Measurements from ENCODE around the gene PDCD11.

PDCD11 gene

DNA sequence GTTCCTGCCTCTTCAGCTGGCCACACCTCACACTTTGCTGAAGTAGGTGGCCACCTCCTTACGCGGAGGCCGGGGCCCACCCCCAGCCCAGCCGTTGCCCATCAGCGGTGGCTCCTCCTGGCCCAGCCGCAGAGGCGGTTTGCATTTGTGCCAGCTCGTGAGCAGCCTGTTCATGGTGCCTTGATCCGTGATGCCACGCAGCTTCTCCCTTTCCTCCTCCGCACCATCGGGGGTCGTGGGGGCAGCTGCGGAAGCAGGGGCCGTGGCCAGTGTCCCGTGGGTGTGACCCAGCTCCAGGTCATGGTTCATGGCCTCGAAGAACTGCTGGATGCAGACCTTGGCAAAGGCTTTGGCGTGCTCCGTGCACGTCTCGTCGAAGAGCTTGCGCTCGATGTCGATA, 58.8 kb downstream of the PDCD11 start:
- Histone ChIP-seq H3K36me3 (ENCODE audit: control insufficient read depth, low read length) (peaks cover 6% of the 10 kb centered on the region; the same call in 1 of the 2 replicates), H3K4me1 (ENCODE audit: control insufficient read depth, low read length) (peaks cover 30% of the 10 kb centered on the region), H4K20me1 (ENCODE audit: control insufficient read depth, insufficient read depth, low read depth, low read length) (no peaks in the 10 kb centered on the region), H3K27ac (ENCODE audit: low read depth, low read length) (no peak overlapping the region), H3K9me3 (ENCODE audit: control insufficient read depth, insufficient read depth, low read length) (no peaks in the 10 kb centered on the region), H3K27me3 (ENCODE audit: control insufficient read depth, low read length) (no peaks in the 10 kb centered on the region), H3K79me2 (ENCODE audit: control insufficient read depth, low read length) (no peaks in the 10 kb centered on the region), H3K4me2 (ENCODE audit: low read length) (no peak overlapping the region), H3K4me3 (ENCODE audit: low read length) (no peak overlapping the region), H3F3A (ENCODE audit: control insufficient read depth, insufficient read depth) (peaks cover 6% of the 10 kb centered on the region; the same call in 1 of the 2 replicates), H3K9me2 (replicated peaks; ENCODE audit: control insufficient read depth, low read length) (no peaks in the 10 kb centered on the region)
- TF ChIP-seq EZH2phosphoT487 (IDR thresholded peaks at IDR 0.05; ENCODE audit: borderline replicate concordance, low read length) = no peak
- TF ChIP-seq, protein P1, sequence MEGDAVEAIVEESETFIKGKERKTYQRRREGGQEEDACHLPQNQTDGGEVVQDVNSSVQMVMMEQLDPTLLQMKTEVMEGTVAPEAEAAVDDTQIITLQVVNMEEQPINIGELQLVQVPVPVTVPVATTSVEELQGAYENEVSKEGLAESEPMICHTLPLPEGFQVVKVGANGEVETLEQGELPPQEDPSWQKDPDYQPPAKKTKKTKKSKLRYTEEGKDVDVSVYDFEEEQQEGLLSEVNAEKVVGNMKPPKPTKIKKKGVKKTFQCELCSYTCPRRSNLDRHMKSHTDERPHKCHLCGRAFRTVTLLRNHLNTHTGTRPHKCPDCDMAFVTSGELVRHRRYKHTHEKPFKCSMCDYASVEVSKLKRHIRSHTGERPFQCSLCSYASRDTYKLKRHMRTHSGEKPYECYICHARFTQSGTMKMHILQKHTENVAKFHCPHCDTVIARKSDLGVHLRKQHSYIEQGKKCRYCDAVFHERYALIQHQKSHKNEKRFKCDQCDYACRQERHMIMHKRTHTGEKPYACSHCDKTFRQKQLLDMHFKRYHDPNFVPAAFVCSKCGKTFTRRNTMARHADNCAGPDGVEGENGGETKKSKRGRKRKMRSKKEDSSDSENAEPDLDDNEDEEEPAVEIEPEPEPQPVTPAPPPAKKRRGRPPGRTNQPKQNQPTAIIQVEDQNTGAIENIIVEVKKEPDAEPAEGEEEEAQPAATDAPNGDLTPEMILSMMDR (IDR thresholded peaks at IDR 0.05; ENCODE audit: low read depth, low read length, poor library complexity, severe bottlenecking) = no peak

DNA sequence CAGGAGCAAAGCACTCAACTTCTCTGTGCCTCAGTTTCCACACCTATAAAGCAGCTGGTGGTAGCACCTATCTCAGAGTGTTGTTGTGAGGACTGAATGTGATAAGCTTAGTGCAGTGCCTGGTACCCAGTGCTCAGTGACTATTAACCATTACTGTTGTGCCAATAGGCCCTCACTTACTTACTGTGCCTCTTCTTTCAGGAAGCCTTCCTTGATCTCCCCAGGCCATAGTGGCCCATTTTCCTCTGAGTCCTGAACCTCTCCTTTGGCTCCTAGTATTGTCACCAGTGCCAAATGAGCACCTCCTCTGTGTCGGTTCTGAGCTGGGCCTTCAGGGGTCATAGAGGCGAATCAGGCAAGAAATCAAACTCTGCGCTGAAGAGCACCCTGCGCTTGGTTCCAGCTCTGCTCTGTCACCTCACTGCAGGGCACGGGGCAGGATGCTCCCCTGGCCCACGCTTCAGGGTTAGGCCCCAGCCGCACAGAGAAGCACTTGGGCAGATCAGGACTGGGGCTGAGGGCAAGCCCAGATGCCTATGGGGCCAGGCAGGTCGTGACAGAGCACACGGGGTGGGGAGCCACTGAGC, 59.7 kb downstream of the PDCD11 start:
- no peaks in the 10 kb centered on the region for H3K79me2 ChIP-seq (ENCODE audit: control insufficient read depth, low read length)
- H3K27ac ChIP-seq (ENCODE audit: low read depth, low read length) = no peak overlapping the region
- H3K27me3 ChIP-seq (ENCODE audit: control insufficient read depth, low read length) = no peaks in the 10 kb centered on the region
- no peaks in the 10 kb centered on the region for H3K9me2 ChIP-seq (replicated peaks; ENCODE audit: control insufficient read depth, low read length)
- no peak overlapping the region for H3K4me3 ChIP-seq (ENCODE audit: low read length)
- peaks cover under 1% of the 10 kb centered on the region; the same call in 1 of the 2 replicates for H3K36me3 ChIP-seq (ENCODE audit: control insufficient read depth, low read length)
- H3K9me3 ChIP-seq (ENCODE audit: control insufficient read depth, insufficient read depth, low read length) = no peaks in the 10 kb centered on the region
- H3F3A ChIP-seq (ENCODE audit: control insufficient read depth, insufficient read depth) = peaks cover 6% of the 10 kb centered on the region; the same call in 1 of the 2 replicates
- no peak overlapping the region for H3K4me2 ChIP-seq (ENCODE audit: low read length)
- TF ChIP-seq EZH2phosphoT487 (IDR thresholded peaks at IDR 0.05; ENCODE audit: borderline replicate concordance, low read length) = no peak
- TF ChIP-seq, protein P1 (IDR thresholded peaks at IDR 0.05; ENCODE audit: low read depth, low read length, poor library complexity, severe bottlenecking) = no peak
- peaks cover 34% of the 10 kb centered on the region for H3K4me1 ChIP-seq (ENCODE audit: control insufficient read depth, low read length)
- no peaks in the 10 kb centered on the region for H4K20me1 ChIP-seq (ENCODE audit: control insufficient read depth, insufficient read depth, low read depth, low read length)

DNA sequence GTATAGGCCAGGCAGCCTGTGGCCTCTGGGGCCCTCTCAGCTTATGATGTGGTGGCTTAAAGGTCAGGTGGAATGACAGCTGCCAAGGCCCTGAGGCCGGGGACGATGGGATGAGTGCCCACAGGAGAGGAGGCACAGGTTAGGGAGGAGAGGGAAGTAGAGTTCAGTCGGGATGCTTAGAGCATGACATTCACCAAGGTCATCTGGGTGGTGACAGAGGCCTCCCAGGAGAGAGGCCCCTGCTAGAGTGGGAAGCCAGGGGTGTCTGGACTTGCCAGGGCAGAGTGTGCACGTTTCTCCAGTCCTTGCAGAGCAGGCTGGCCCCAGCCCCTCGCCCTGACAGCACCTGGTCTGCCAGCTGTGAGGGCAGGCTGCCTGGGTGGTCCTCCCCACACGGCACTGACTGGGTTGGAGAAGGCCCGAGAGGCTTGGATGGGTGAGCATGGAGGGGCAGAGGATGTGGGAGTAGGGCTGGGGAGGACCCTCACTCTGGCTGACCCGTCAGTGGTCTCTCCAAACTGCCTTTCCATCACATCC, 60.8 kb downstream of the PDCD11 start:
- H3F3A ChIP-seq (ENCODE audit: control insufficient read depth, insufficient read depth) = peaks cover 8% of the 10 kb centered on the region
- no peak for TF ChIP-seq EZH2phosphoT487 (IDR thresholded peaks at IDR 0.05; ENCODE audit: borderline replicate concordance, low read length)
- TF ChIP-seq, protein P1 (IDR thresholded peaks at IDR 0.05; ENCODE audit: low read depth, low read length, poor library complexity, severe bottlenecking) = no peak
- no peaks in the 10 kb centered on the region for H3K36me3 ChIP-seq (ENCODE audit: control insufficient read depth, low read length)
- no peak overlapping the region for H3K27ac ChIP-seq (ENCODE audit: low read depth, low read length)
- no peak overlapping the region for H3K4me2 ChIP-seq (ENCODE audit: low read length)
- no peaks in the 10 kb centered on the region for H3K9me2 ChIP-seq (replicated peaks; ENCODE audit: control insufficient read depth, low read length)
- H3K9me3 ChIP-seq (ENCODE audit: control insufficient read depth, insufficient read depth, low read length) = no peaks in the 10 kb centered on the region
- H3K27me3 ChIP-seq (ENCODE audit: control insufficient read depth, low read length) = no peaks in the 10 kb centered on the region
- H3K4me1 ChIP-seq (ENCODE audit: control insufficient read depth, low read length) = peaks cover 27% of the 10 kb centered on the region
- H3K79me2 ChIP-seq (ENCODE audit: control insufficient read depth, low read length) = no peaks in the 10 kb centered on the region
- no peak overlapping the region for H3K4me3 ChIP-seq (ENCODE audit: low read length)
- H4K20me1 ChIP-seq (ENCODE audit: control insufficient read depth, insufficient read depth, low read depth, low read length) = no peaks in the 10 kb centered on the region

All from DOHH2 (cell line).